ENCODE data around the gene DLG2. TPM values are rescaled to one million over a fixed set of nuclear protein-coding genes. Genes with fewer than 3 reads are reported as not detected.
"Not testable (repeated sequence)": the region's sequence is repeated elsewhere in the genome, so short reads cannot be mapped to it uniquely, and the experiment has no call there.

Gene DLG2
- total RNA-seq, 4 donors from 2014 or later = 0.18 to 8.3 (median 2.5) TPM

DNA sequence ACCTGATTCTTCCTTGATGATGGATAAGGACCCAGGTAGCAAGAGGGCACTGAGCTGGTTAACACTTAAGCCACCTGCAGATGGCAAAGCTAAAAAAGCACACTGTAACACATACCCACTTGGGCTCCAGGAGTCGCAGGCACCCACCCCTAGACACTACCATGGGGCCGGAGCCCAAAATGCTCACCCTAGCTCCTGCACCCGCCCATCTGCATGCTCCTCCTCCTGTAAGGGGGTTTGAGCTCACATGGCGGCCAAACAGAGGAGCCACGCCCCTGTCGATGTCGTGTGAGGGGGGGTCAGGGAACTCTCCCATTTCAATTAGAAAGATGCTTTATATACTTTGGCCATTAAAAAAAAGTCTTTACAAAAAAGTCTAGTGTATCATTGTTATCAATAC lies 370.7 kb downstream of the DLG2 start:
- Histone ChIP-seq H3K27ac (no peak overlapping the region), H3K4me3 (no peak overlapping the region), H3K36me3 (no peaks in the 10 kb centered on the region), H3K27me3 (no peaks in the 10 kb centered on the region), H3K4me1 (no peaks in the 10 kb centered on the region), H3K9me3 (no peaks in the 10 kb centered on the region)
- TF ChIP-seq POLR2A (IDR thresholded peaks at IDR 0.05) = no peak
- TF ChIP-seq, protein P1, sequence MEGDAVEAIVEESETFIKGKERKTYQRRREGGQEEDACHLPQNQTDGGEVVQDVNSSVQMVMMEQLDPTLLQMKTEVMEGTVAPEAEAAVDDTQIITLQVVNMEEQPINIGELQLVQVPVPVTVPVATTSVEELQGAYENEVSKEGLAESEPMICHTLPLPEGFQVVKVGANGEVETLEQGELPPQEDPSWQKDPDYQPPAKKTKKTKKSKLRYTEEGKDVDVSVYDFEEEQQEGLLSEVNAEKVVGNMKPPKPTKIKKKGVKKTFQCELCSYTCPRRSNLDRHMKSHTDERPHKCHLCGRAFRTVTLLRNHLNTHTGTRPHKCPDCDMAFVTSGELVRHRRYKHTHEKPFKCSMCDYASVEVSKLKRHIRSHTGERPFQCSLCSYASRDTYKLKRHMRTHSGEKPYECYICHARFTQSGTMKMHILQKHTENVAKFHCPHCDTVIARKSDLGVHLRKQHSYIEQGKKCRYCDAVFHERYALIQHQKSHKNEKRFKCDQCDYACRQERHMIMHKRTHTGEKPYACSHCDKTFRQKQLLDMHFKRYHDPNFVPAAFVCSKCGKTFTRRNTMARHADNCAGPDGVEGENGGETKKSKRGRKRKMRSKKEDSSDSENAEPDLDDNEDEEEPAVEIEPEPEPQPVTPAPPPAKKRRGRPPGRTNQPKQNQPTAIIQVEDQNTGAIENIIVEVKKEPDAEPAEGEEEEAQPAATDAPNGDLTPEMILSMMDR (IDR thresholded peaks at IDR 0.05) = no peak
- no peak for DNase-seq

DNA sequence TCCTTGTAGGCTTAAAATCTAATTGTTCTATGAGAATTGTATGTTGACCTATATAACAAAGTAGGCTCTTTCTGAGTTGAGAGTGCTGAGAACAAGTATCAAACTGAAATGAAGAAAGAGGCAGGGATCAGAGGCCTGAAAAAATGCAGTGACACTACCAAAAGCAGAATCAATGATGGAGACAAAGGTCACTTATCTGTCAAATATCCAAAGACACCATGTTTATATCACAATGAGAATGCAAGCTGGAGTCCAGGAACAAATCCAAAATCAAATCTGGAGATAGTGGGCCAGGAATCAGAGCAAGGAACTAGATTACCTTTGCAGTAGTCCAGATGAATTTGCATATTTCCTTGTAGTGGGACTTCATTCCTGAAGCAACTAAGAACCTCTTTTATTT lies 377.7 kb downstream of the DLG2 start:
- Histone ChIP-seq H3K27ac (no peak overlapping the region), H3K4me3 (no peak overlapping the region), H3K9me3 (no peaks in the 10 kb centered on the region), H3K4me1 (no peaks in the 10 kb centered on the region), H3K27me3 (no peaks in the 10 kb centered on the region), H3K36me3 (no peaks in the 10 kb centered on the region)
- TF ChIP-seq, protein P1 (IDR thresholded peaks at IDR 0.05) = no peak
- no peak for TF ChIP-seq POLR2A (IDR thresholded peaks at IDR 0.05)
- no peak for DNase-seq

DNA sequence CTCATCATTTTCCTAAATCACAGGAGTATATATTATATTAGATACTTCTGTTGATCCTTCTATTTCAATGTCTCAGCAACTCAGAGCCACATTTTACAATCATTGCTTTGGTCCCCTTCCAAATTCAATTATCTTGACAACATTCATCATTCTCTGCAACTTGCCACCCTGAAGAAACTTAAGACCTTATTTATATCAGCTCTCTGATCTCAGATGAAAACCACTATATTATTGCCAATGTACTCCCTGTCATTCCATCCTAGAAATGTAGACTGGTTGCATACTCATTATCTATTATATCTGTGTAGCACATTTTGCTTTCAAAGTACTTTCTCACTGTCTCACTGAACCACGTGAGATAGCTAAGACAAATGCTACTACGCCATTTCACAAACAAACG lies 379.3 kb downstream of the DLG2 start:
- no peaks in the 10 kb centered on the region for H3K36me3 ChIP-seq
- no peak for TF ChIP-seq POLR2A (IDR thresholded peaks at IDR 0.05)
- TF ChIP-seq, protein P1 (IDR thresholded peaks at IDR 0.05) = no peak

DNA sequence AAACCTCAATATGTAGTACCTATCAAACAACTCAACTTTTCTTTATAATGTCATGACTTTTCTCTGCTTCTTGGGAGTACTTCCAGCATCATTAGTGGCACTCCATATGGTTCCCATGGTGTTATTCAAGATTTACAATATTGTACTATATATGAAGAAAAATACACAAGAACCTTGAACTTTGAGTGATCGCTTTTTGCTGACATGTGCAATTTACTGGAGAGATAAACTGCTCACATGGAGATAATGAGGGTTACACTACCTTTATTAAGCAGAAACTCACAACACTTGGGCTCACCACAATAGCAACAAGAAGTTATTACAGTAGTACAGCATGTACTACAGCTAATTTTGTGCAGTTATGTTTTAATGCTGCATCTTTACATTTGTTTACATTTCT lies 388.2 kb downstream of the DLG2 start:
- H3K27me3 ChIP-seq = no peaks in the 10 kb centered on the region
- no peak for DNase-seq
- H3K36me3 ChIP-seq = no peaks in the 10 kb centered on the region
- no peaks in the 10 kb centered on the region for H3K4me1 ChIP-seq
- TF ChIP-seq POLR2A (IDR thresholded peaks at IDR 0.05) = no peak
- TF ChIP-seq, protein P1 (IDR thresholded peaks at IDR 0.05) = no peak
- H3K27ac ChIP-seq = no peak overlapping the region
- H3K9me3 ChIP-seq = no peaks in the 10 kb centered on the region
- H3K4me3 ChIP-seq = no peak overlapping the region

More for the DNA sequence above, 379.3 kb downstream of the DLG2 start:
- no peak overlapping the region for H3K27ac ChIP-seq
- H3K4me3 ChIP-seq = no peak overlapping the region
- no peaks in the 10 kb centered on the region for H3K27me3 ChIP-seq
- H3K4me1 ChIP-seq = no peaks in the 10 kb centered on the region
- no peaks in the 10 kb centered on the region for H3K9me3 ChIP-seq
- no peak for DNase-seq

DNA sequence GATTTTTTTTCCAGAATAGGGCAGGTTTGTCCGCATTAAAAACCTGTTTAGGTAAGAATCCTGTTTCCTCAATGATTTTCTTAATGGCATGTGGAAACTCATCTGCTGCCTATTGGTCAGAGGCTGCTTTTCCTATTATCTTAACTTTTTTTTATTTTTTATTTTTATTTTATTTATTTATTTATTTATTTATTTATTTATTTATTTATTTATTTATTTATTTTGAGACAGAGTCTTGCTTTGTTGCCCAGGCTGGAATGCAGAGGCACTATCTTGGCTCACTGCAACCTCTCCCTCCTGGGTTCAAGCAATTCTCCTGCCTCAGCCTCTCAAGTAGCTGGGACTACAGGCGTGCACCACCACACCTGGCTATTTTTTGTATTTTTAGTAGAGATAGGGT lies 389.1 kb downstream of the DLG2 start:
- not testable (repeated sequence) for H3K27ac ChIP-seq, H3K4me1 ChIP-seq, H3K9me3 ChIP-seq, H3K36me3 ChIP-seq, H3K27me3 ChIP-seq, H3K4me3 ChIP-seq, DNase-seq

DNA sequence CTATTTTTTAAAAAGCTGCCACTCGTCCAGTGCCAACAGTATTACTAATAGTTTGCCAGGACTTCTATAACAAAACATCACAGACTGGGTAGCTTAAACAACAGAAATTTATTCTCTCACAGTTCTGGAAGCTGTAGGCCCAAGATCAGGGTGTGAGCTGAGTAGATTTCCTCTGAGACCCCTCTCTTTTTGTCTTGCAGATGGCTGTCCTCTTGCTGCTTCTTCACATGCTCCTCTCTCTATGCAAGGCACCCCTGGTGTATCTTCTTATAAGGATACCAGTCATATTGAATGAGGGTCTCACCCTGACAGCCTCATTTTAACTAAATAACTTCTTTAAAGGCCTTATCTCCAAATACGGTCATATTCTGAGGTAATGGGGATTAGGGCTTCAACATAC lies 390.9 kb downstream of the DLG2 start:
- Histone ChIP-seq H3K4me1 (no peaks in the 10 kb centered on the region), H3K9me3 (no peaks in the 10 kb centered on the region), H3K27me3 (no peaks in the 10 kb centered on the region), H3K27ac (no peak overlapping the region), H3K36me3 (no peaks in the 10 kb centered on the region), H3K4me3 (no peak overlapping the region)
- TF ChIP-seq POLR2A (IDR thresholded peaks at IDR 0.05) = no peak
- TF ChIP-seq, protein P1 (IDR thresholded peaks at IDR 0.05) = no peak
- DNase-seq = no peak
